HFFc6 (cell line): ENCODE results near the gene DCLK2. TPM values are rescaled to one million over a fixed set of nuclear protein-coding genes. Genes with fewer than 3 reads are reported as not detected.

Source experiments
- DNase-seq: peaks from one replicate; pipeline ENCODE4 v3.0.0-alpha.2; 2018
- H3K27ac Mint-ChIP-seq: 2 replicates; pipeline ENCODE4 v1.8.0; 2020; ENCODE audit warnings: mild to moderate bottlenecking, mixed read lengths
- H3K27me3 Mint-ChIP-seq: 2 replicates; pipeline ENCODE4 v1.8.0; 2021; ENCODE audit warnings: mild to moderate bottlenecking, moderate library complexity, mixed read lengths; ENCODE audit not compliant: insufficient read depth
- H3K36me3 Mint-ChIP-seq: 2 replicates; pipeline ENCODE4 v1.8.0; 2021; ENCODE audit warnings: low read depth, mixed read lengths
- H3K4me1 Mint-ChIP-seq: 2 replicates; pipeline ENCODE4 v1.8.0; 2020; ENCODE audit warnings: low read depth, mixed read lengths
- H3K4me3 Mint-ChIP-seq: 2 replicates; pipeline ENCODE4 v1.8.0; 2020; ENCODE audit warnings: mild to moderate bottlenecking, moderate library complexity, mixed read lengths
- H3K9me3 Mint-ChIP-seq: 2 replicates; pipeline ENCODE4 v1.8.0; 2020; ENCODE audit warnings: mild to moderate bottlenecking, mixed read lengths
- CTCF ChIP-seq: fragments of 200-600 bp; sonication (generic); IDR thresholded peaks from 2 replicates; pipeline ENCODE4 v1.5.0; 2021; ENCODE audit warnings: antibody characterized with exemption, mild to moderate bottlenecking
- total RNA-seq, 6 experiments: library from RNA; stranded (reverse); fragmentation: NEBNext Ultra II Directional; extraction: Animal tissue kit (Norgen Biotek cat#: 25700); gene quantifications; 2 replicates in 1 of 6; 3 replicates in 5 of 6; pipeline ENCODE4 v1.2.3, GENCODE V29; 2021

Gene DCLK2
- total RNA-seq, 6 experiments from 2014 or later = 36.7 to 53.7 (median 38.4) TPM

- H3K4me3 Mint-ChIP-seq = no peak overlapping the region
- no peak for TF ChIP-seq CTCF
- no peaks in the 10 kb centered on the region for H3K9me3 Mint-ChIP-seq
- no peak overlapping the region; the same call in 1 of the 2 replicates for H3K27ac Mint-ChIP-seq
- no peak for DNase-seq
- no peaks in the 10 kb centered on the region for H3K27me3 Mint-ChIP-seq
- H3K36me3 Mint-ChIP-seq = no peaks in the 10 kb centered on the region
- H3K4me1 Mint-ChIP-seq = peaks cover 43% of the 10 kb centered on the region
Measured at GRCh38 chr4:150069353-150069752, 8.9 kb upstream of the DCLK2 start.

- Mint-ChIP-seq H3K36me3 (peaks cover 9% of the 10 kb centered on the region), H3K27ac (no peak overlapping the region), H3K4me3 (no peak overlapping the region), H3K4me1 (peaks cover 43% of the 10 kb centered on the region), H3K27me3 (no peaks in the 10 kb centered on the region), H3K9me3 (no peaks in the 10 kb centered on the region)
- TF ChIP-seq CTCF = no peak
- no peak for DNase-seq
Measured at GRCh38 chr4:150070464-150071170, 7.6 kb upstream of the DCLK2 start.

GRCh38 chr4:150072471-150072870 is 5.8 kb upstream of the DCLK2 start:
- no peaks in the 10 kb centered on the region for H3K27me3 Mint-ChIP-seq
- H3K36me3 Mint-ChIP-seq = peaks cover 9% of the 10 kb centered on the region
- H3K27ac Mint-ChIP-seq = peak overlapping the region; percentile 83
- no peaks in the 10 kb centered on the region for H3K9me3 Mint-ChIP-seq
- no peak overlapping the region; the same call in 1 of the 2 replicates for H3K4me3 Mint-ChIP-seq
- TF ChIP-seq CTCF = no peak
- H3K4me1 Mint-ChIP-seq = peaks cover 55% of the 10 kb centered on the region
- no peak for DNase-seq

GRCh38 chr4:150072906-150073714 is 5.1 kb upstream of the DCLK2 start:
- Mint-ChIP-seq H3K36me3 (peaks cover 9% of the 10 kb centered on the region), H3K27me3 (no peaks in the 10 kb centered on the region), H3K9me3 (no peaks in the 10 kb centered on the region), H3K27ac (peak overlapping the region; percentile 83), H3K4me3 (peak overlapping the region; percentile 43), H3K4me1 (peaks cover 59% of the 10 kb centered on the region)
- DNase-seq = peak; percentile 92
- no peak for TF ChIP-seq CTCF

GRCh38 chr4:150074064-150074463 is 4.2 kb upstream of the DCLK2 start:
- Mint-ChIP-seq H3K4me1 (peaks cover 59% of the 10 kb centered on the region), H3K36me3 (peaks cover 9% of the 10 kb centered on the region), H3K27me3 (no peaks in the 10 kb centered on the region), H3K9me3 (no peaks in the 10 kb centered on the region), H3K27ac (peak overlapping the region; percentile 83; the same call in 1 of the 2 replicates), H3K4me3 (no peak overlapping the region)
- DNase-seq = no peak
- no peak for TF ChIP-seq CTCF
